Aorta (tissue), 5 donors: ENCODE measurements around the gene ZGRF1. TPM values are rescaled to one million over a fixed set of nuclear protein-coding genes. Genes with fewer than 3 reads are reported as not detected.

Source experiments
- ATAC-seq: fragments of 200-7000 bp; cut with Tn5 transposase; one replicate; pipeline ENCODE4 v1.9.1; 2022; ENCODE audit warnings: moderate library complexity; ENCODE audit not compliant: low FRiP score
- DNase-seq, 2 donors: peaks; one replicate each; pipeline ENCODE4 v3.0.0-alpha.2; 2020
- H3K27ac ChIP-seq, 2 donors: one replicate each; pipeline ENCODE4 v1.5.1; 2013; ENCODE audit warnings: low read length in 2 of 2, mild to moderate bottlenecking in 2 of 2, moderate library complexity in 2 of 2, control low read depth in 1 of 2, inconsistent platforms in 1 of 2, low read depth in 1 of 2
- H3K27me3 ChIP-seq, 2 donors: one replicate each; pipeline ENCODE4 v1.6.1; 2013; ENCODE audit warnings: control low read depth in 1 of 2, low read length in 1 of 2, mild to moderate bottlenecking in 1 of 2, moderate library complexity in 1 of 2; ENCODE audit not compliant: insufficient read depth in 2 of 2, control insufficient read depth in 1 of 2
- H3K36me3 ChIP-seq, 2 donors: one replicate each; pipeline ENCODE4 v1.6.1; 2013; ENCODE audit warnings: control low read depth in 1 of 2, low read length in 1 of 2, mild to moderate bottlenecking in 1 of 2; ENCODE audit not compliant: insufficient read depth in 2 of 2, control insufficient read depth in 1 of 2
- H3K4me1 ChIP-seq, 2 donors: one replicate each; pipeline ENCODE4 v1.6.1; 2013; ENCODE audit warnings: low read length in 2 of 2, control low read depth in 1 of 2, mild to moderate bottlenecking in 1 of 2, moderate library complexity in 1 of 2; ENCODE audit not compliant: insufficient read depth in 2 of 2, control insufficient read depth in 1 of 2
- H3K4me3 ChIP-seq, 2 donors: one replicate each; pipeline ENCODE4 v1.5.1; 2013; ENCODE audit warnings: low read length in 2 of 2, control low read depth in 1 of 2, mild to moderate bottlenecking in 1 of 2
- H3K9me3 ChIP-seq: one replicate; pipeline ENCODE4 v1.6.1; 2013; ENCODE audit warnings: mild to moderate bottlenecking, low read length; ENCODE audit not compliant: control insufficient read depth
- WGBS, 2 donors: extraction: QIAGEN DNeasy Blood & Tissue Kit; methylation state at CpG; one replicate each; pipeline ENCODE4 v1.1.7; 2013; 5-methylcytosine and 5-hydroxymethylcytosine counted together
- intact Hi-C, 2 donors: fragments of 100-400 bp; cut with DNase I; formaldehyde crosslinking; loops; one replicate each; pipeline versions ENCODE4 v1.14.2 to v1.15.0; 2022
- long read RNA-seq, 2 donors: library from polyadenylated mRNA; unstranded; transcript quantifications; one replicate each; pipeline ENCODE4 v2.0.0, GENCODE V29; 2020 to 2021
- polyA plus RNA-seq, 2 donors: library from polyadenylated mRNA; stranded (reverse); fragments of 200-250 nt; gene quantifications; one replicate each; pipeline ENCODE4 v1.2.3, GENCODE V29; 2013
- total RNA-seq, 2 donors: library from RNA; stranded (reverse); fragmentation: NEBNext Ultra II Directional; extraction: Animal tissue kit (Norgen Biotek cat#: 25700); gene quantifications; one replicate each; pipeline ENCODE4 v1.2.1, GENCODE V29; 2021
- donor health status: healthy with polysubstance abuse.
- donor health status: Bipolar disorder and iron deficiency.
- donor health status: DM: no; HTN: no; CAD: no.
- donor health status: DM: no; HTN: no; CAD: no.
- donor health status: DM: yes; HTN: yes; CAD: no.

ZGRF1 gene, protein sequence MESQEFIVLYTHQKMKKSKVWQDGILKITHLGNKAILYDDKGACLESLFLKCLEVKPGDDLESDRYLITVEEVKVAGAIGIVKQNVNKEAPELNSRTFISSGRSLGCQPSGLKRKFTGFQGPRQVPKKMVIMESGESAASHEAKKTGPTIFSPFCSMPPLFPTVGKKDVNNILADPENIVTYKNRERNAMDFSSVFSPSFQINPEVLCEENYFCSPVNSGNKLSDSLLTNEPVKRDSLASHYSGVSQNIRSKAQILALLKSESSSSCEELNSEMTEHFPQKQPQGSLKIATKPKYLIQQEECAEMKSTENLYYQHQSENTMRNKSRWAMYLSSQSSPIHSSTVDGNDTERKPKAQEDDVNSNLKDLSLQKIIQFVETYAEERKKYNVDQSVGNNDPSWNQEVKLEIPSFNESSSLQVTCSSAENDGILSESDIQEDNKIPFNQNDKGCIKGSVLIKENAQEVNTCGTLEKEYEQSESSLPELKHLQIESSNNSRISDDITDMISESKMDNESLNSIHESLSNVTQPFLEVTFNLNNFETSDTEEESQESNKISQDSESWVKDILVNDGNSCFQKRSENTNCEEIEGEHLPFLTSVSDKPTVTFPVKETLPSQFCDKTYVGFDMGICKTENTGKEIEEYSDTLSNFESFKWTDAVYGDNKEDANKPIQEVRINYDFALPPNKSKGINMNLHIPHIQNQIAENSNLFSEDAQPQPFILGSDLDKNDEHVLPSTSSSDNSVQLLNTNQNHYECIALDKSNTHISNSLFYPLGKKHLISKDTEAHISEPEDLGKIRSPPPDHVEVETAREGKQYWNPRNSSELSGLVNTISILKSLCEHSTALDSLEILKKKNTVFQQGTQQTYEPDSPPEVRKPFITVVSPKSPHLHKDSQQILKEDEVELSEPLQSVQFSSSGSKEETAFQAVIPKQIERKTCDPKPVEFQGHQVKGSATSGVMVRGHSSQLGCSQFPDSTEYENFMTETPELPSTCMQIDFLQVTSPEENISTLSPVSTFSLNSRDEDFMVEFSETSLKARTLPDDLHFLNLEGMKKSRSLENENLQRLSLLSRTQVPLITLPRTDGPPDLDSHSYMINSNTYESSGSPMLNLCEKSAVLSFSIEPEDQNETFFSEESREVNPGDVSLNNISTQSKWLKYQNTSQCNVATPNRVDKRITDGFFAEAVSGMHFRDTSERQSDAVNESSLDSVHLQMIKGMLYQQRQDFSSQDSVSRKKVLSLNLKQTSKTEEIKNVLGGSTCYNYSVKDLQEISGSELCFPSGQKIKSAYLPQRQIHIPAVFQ (N-terminal part only)
- 1 to 10 TPM; 5.4 to 6.3 TPM for total RNA-seq
- polyA plus RNA-seq = 1 to 10 TPM in 1 of 2 donors, not detected in 1; 2.9 TPM
- long read RNA-seq, donor 1, partial matches to known transcripts = 1 of 3 reads
- long read RNA-seq, donor 1, other reads (novel, unspliced or antisense) = 0 of 3 reads
- long read RNA-seq, donor 2, partial matches to known transcripts = 1 of 1 reads
- long read RNA-seq, donor 2, other reads (novel, unspliced or antisense) = 0 of 1 reads

DNA sequence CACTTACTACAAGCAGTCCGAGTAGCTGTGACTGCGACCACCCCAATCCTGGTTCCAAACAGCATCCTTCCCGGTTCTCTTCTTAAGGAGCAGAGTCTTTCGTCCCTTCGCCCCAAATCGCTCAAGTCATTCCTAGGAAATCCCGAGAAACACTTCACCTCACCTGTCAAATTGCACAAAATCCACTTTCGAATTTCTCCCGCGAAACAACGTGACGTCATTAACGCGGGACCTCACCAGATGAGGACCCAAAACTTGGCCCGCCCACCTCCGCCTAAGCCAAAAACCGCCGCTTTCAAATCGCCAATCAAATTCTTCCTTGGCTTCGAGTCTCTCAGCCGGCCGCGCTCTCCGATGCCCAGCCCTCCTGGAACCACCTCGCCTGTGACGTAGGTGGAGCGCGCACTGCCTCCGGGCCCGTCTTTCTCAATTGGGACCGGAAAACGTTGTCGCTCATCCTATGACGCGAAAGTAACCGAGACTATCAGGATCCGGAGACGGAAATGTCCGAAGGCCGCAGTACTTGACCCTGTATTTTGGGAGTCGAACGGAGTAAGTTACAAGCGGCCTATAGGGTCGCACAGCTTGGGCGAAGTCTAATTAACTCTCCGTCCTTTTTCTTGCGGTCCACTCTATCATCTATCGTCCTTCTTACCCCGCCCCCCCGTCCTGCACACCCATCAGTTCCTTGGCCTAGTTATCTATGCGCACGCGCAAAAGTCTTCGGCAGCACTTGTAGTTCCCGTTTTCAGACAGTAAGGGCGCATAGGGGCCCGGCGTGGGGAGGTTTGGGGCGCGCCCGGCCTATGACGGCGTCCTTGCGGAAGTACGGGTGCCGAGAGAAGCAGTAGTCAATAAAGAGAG is at the start of gene ZGRF1, which contains the start of gene LARP7:
ZGRF1 (minus strand) TSS at position 222 of the 864 bp plus-strand sequence. CDS start 3,733 bp downstream, outside the sequence.
LARP7 (plus strand) TSS at position 456 of the 864 bp plus-strand sequence. CDS start 7,527 bp downstream, outside the sequence.
- intact Hi-C loops = loop anchor here in 1 of 2 donors (5.0 kb wide), 1 partner anchor 300 kb away; no protein-coding TSS in a partner anchor
- no peaks in the 10 kb centered on the region for H3K9me3 ChIP-seq
- peaks cover 0 to 2% of the 10 kb centered on the region in 2 donors for H3K4me1 ChIP-seq
- ATAC-seq (peak; percentile 99), DNase-seq (peak; percentile 100)
- WGBS, 2 donors = 0% methylated on average over 66 of the region's 66 CpGs
- no peaks in the 10 kb centered on the region for H3K27me3 ChIP-seq
- peak within 1 kb of the TSS; percentile 78 to 85 for H3K27ac ChIP-seq
- H3K36me3 ChIP-seq = no peaks in the 10 kb centered on the region
- peak within 1 kb of the TSS; percentile 92 for H3K4me3 ChIP-seq

DNA sequence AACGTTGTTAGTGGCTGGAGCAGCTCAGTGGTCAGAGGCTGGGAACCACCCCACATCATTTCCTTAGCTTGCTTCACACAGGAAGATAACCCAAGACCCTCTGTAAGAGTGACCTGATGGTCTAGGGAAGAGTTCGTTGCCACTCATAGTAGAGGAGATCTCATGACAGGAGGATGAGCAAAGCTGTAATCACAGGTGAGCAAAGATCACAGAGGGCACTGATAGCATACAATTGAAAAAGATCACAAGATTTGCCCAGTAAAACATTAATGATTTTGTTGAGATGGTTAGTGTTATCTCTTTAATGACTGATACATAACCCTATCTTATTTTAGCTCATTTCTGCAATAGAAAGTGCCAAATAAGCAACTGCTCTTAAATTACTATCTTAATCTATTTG is 44.3 kb upstream of the ZGRF1 start:
- H3K9me3 ChIP-seq = no peaks in the 10 kb centered on the region
- H3K36me3 ChIP-seq = no peaks in the 10 kb centered on the region
- no peak overlapping the region for H3K4me3 ChIP-seq
- ATAC-seq (no peak), DNase-seq (no peak)
- no peaks in the 10 kb centered on the region for H3K27me3 ChIP-seq
- no peak overlapping the region for H3K27ac ChIP-seq
- H3K4me1 ChIP-seq = no peaks in the 10 kb centered on the region
- WGBS, 2 donors = 72 to 77% methylated on average over 2 of the region's 2 CpGs
- intact Hi-C loops = no loop called here

GRCh38 chr4:112677519-112678091 is 40.9 kb upstream of the ZGRF1 start:
- intact Hi-C loops = no loop called here
- no peak for DNase-seq

DNA sequence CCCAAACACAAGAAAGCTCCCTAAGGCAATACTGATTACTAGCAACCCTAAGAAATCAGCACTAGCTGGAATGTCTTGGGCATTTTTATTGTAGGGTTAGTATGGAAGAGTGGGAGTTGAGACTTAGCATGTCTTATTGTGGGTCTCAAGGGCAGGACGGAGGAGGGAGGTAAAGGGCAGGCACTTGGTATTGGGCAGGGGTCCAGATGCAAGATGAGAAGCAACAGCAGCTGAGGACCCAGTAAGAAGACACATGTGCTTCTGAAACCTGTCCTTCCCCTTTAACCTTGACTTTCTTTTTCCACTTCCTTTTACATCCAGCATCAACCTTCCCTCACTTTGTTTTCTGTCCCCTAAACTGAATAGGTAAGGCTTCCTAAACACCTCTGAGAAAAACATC is 37.7 kb upstream of the ZGRF1 start:
- no peaks in the 10 kb centered on the region for H3K9me3 ChIP-seq

More at GRCh38 chr4:112677519-112678091, 40.9 kb upstream of the ZGRF1 start:
- Histone ChIP-seq H3K4me3 (no peak overlapping the region), H3K9me3 (no peaks in the 10 kb centered on the region), H3K27me3 (no peaks in the 10 kb centered on the region), H3K27ac (no peak overlapping the region), H3K36me3 (no peaks in the 10 kb centered on the region), H3K4me1 (no peaks in the 10 kb centered on the region)
- 72 to 74% methylated on average over 2 of the region's 2 CpGs for WGBS, 2 donors
- no peak for ATAC-seq

DNA sequence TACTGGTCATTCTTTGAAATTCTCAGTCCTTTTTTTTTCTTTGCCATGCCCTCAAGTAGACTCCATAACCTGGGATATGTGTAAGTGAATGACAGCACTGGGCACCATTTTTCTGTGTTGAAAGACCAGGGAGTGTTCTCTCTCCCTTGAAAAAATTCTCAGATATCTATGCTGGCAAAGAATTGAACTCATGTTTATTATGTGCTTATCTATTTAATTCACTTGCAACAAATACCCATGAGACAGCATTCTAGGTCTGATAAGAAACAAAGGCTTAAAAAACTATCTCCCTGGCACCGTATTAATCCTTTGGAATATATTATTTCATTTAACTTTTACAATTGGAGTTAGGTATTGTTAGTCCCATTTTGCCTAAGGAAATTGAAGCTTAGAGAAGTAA is 37.0 kb upstream of the ZGRF1 start:
- WGBS, 2 donors = 58 to 60% methylated on average over 1 of the region's 1 CpG
- no peaks in the 10 kb centered on the region for H3K9me3 ChIP-seq
- DNase-seq (no peak), ATAC-seq (no peak)
- intact Hi-C loops = no loop called here
- H3K4me1 ChIP-seq = peaks cover 2 to 4% of the 10 kb centered on the region in 2 donors
- no peak overlapping the region for H3K27ac ChIP-seq
- no peak overlapping the region for H3K4me3 ChIP-seq
- H3K36me3 ChIP-seq = no peaks in the 10 kb centered on the region
- H3K27me3 ChIP-seq = no peaks in the 10 kb centered on the region

More for the DNA sequence above, 37.7 kb upstream of the ZGRF1 start:
- H3K4me1 ChIP-seq = peaks cover 2 to 4% of the 10 kb centered on the region in 2 donors
- DNase-seq (no peak), ATAC-seq (no peak)
- H3K4me3 ChIP-seq = no peak overlapping the region
- H3K27me3 ChIP-seq = no peaks in the 10 kb centered on the region
- no peaks in the 10 kb centered on the region for H3K36me3 ChIP-seq
- intact Hi-C loops = no loop called here
- 77 to 81% methylated on average over 1 of the region's 1 CpG for WGBS, 2 donors
- no peak overlapping the region for H3K27ac ChIP-seq

DNA sequence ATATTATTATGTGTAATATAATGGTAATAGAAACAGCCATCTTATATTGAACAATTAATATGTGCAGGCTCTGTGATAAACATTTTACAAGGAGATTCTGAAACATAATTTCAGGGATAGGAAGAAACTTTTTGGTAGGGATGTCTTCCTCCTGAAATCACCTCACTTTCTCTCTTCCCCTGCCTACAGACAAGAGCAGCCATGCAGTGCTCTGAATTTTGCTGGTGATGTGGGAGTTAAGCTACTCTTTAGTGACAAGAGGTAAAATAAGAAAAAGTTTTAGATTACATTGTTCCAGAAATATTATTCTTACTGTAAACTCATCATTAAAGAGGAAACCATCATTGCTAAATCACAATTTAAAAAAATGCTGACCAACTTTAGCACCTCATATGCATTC is 36.4 kb upstream of the ZGRF1 start:
- Histone ChIP-seq H3K4me3 (no peak overlapping the region), H3K9me3 (no peaks in the 10 kb centered on the region), H3K36me3 (no peaks in the 10 kb centered on the region), H3K27ac (no peak overlapping the region), H3K27me3 (no peaks in the 10 kb centered on the region), H3K4me1 (peaks cover 2 to 4% of the 10 kb centered on the region in 2 donors)
- intact Hi-C loops = no loop called here
- DNase-seq = no peak
- no peak for ATAC-seq

GRCh38 chr4:112668131-112668530 is 31.4 kb upstream of the ZGRF1 start:
- H3K36me3 ChIP-seq = no peaks in the 10 kb centered on the region
- H3K4me3 ChIP-seq = no peak overlapping the region
- no peaks in the 10 kb centered on the region for H3K27me3 ChIP-seq
- 84 to 85% methylated on average over 3 of the region's 3 CpGs for WGBS, 2 donors
- H3K9me3 ChIP-seq = no peaks in the 10 kb centered on the region
- peaks cover 2 to 4% of the 10 kb centered on the region in 2 donors for H3K4me1 ChIP-seq
- no peak for ATAC-seq
- intact Hi-C loops = no loop called here
- no peak overlapping the region for H3K27ac ChIP-seq
- no peak for DNase-seq
